Lung (tissue), 12 donors: ENCODE measurements around the gene ASTE1. TPM values are rescaled to one million over a fixed set of nuclear protein-coding genes. Genes with fewer than 3 reads are reported as not detected.

ENCODE experiments used
- ATAC-seq: fragments of 200-7000 bp; cut with Tn5 transposase; one replicate; pipeline ENCODE4 v1.9.1; 2020; ENCODE audit warnings: moderate number of reproducible peaks; ENCODE audit not compliant: insufficient read depth, low FRiP score
- DNase-seq, 3 donors: peaks; one replicate each; pipeline ENCODE4 v3.0.0-alpha.2; 2013 to 2017
- H3K27ac ChIP-seq, 2 donors: one replicate each; pipeline ENCODE4 v1.5.1; 2013; ENCODE audit warnings: mild to moderate bottlenecking in 2 of 2, moderate library complexity in 2 of 2, control low read depth in 1 of 2, inconsistent platforms in 1 of 2, low read depth in 1 of 2, low read length in 1 of 2
- H3K27me3 ChIP-seq, 3 donors: one replicate each; pipeline ENCODE4 v1.5.1; 2013; ENCODE audit warnings: low read length in 2 of 3; ENCODE audit not compliant: control insufficient read depth in 3 of 3, insufficient read depth in 3 of 3
- H3K36me3 ChIP-seq, 4 donors: one replicate each; pipeline ENCODE4 v1.5.1; 2013; ENCODE audit warnings: low read length in 4 of 4, mild to moderate bottlenecking in 1 of 4, moderate library complexity in 1 of 4; ENCODE audit not compliant: control insufficient read depth in 4 of 4, insufficient read depth in 4 of 4
- H3K4me1 ChIP-seq, 5 donors: one replicate each; pipeline ENCODE4 v1.5.1; 2013; ENCODE audit warnings: low read length in 5 of 5, mild to moderate bottlenecking in 2 of 5, moderate library complexity in 1 of 5; ENCODE audit not compliant: control insufficient read depth in 5 of 5, insufficient read depth in 5 of 5
- H3K4me3 ChIP-seq: one replicate; pipeline ENCODE4 v1.5.1; 2013; ENCODE audit warnings: mild to moderate bottlenecking, control low read depth, moderate library complexity
- H3K9ac ChIP-seq, 2 donors: one replicate each; pipeline ENCODE4 v1.5.1; 2013; ENCODE audit warnings: low read length in 2 of 2, control low read depth in 1 of 2; ENCODE audit not compliant: insufficient read depth in 1 of 2
- H3K9me3 ChIP-seq, 4 donors: one replicate each; pipeline ENCODE4 v1.5.1; 2013; ENCODE audit warnings: low read length in 3 of 4, mild to moderate bottlenecking in 1 of 4, moderate library complexity in 1 of 4; ENCODE audit not compliant: control insufficient read depth in 4 of 4, insufficient read depth in 3 of 4
- CTCF ChIP-seq: IDR thresholded peaks from 2 replicates; pipeline ENCODE4 v1.5.1; 2012; ENCODE audit warnings: mild to moderate bottlenecking; ENCODE audit errors: control extremely low read depth, extremely low read depth
- WGBS, 2 donors: extraction: QIAGEN DNeasy Blood & Tissue Kit; methylation state at CpG; one replicate each; pipeline ENCODE4 v1.1.7; 2013; 5-methylcytosine and 5-hydroxymethylcytosine counted together
- polyA plus RNA-seq, 2 donors: library from polyadenylated mRNA; stranded (reverse); fragments of 200-250 nt; gene quantifications; one replicate each; pipeline ENCODE4 v1.2.1, GENCODE V29; 2013
- total RNA-seq, 2 donors: library from RNA; depleted of rRNA in 1 of 2; stranded (reverse); fragments of >200 nt in 1 of 2; gene quantifications; one replicate each; pipeline ENCODE4 v1.2.1, GENCODE V29; 2014 to 2021
- donor health status: control.
- donor health status: control.
- donor health status: Bipolar disorder and iron deficiency.
- donor health status: healthy.
- donor health status: DM: yes; HTN: yes; CAD: no.

The ASTE1 gene
- total and polyA plus RNA-seq, 4 donors: 2.3 to 7.2 (median 4.9) TPM

- no peak for TF ChIP-seq CTCF
- Histone ChIP-seq H3K4me3 (no peak overlapping the region), H3K36me3 (peaks cover 13 to 22% (median 15%) of the 10 kb centered on the region in 4 donors), H3K9ac (no peak overlapping the region), H3K4me1 (peaks cover 0 to 4% (median 0%) of the 10 kb centered on the region in 5 donors), H3K9me3 (peaks cover 0 to 4% (median under 1%) of the 10 kb centered on the region in 4 donors), H3K27ac (no peak overlapping the region), H3K27me3 (no peaks in the 10 kb centered on the region)
- ATAC-seq (no peak), DNase-seq (no peak)
Measured at GRCh38 chr3:130971208-130971607, 55.4 kb downstream of the ASTE1 start.

- no peak overlapping the region for H3K27ac ChIP-seq
- ATAC-seq (no peak), DNase-seq (no peak)
- TF ChIP-seq CTCF: no peak
- peaks cover 0 to 4% (median under 1%) of the 10 kb centered on the region in 4 donors for H3K9me3 ChIP-seq
- peaks cover 12 to 25% (median 21%) of the 10 kb centered on the region in 4 donors for H3K36me3 ChIP-seq
- H3K27me3 ChIP-seq: no peaks in the 10 kb centered on the region
- no peak overlapping the region for H3K4me3 ChIP-seq
- peaks cover 0 to 4% (median 0%) of the 10 kb centered on the region in 5 donors for H3K4me1 ChIP-seq
- 98 to 100% methylated on average over 2 of the region's 2 CpGs for WGBS, 2 donors
- H3K9ac ChIP-seq: no peak overlapping the region
Measured at GRCh38 chr3:130969621-130970020, 57.0 kb downstream of the ASTE1 start.

GRCh38 chr3:130968221-130968620 lies 58.4 kb downstream of the ASTE1 start:
- DNase-seq (no peak), ATAC-seq (no peak)
- Histone ChIP-seq H3K4me3 (no peak overlapping the region), H3K4me1 (no peaks in the 10 kb centered on the region), H3K9ac (no peak overlapping the region), H3K36me3 (peaks cover 9 to 31% (median 19%) of the 10 kb centered on the region in 4 donors), H3K27me3 (no peaks in the 10 kb centered on the region), H3K9me3 (peaks cover 0 to 4% (median under 1%) of the 10 kb centered on the region in 4 donors), H3K27ac (no peak overlapping the region)
- WGBS, 2 donors: 81 to 96% methylated on average over 3 of the region's 3 CpGs
- TF ChIP-seq CTCF: no peak

GRCh38 chr3:130967281-130967680 lies 59.3 kb downstream of the ASTE1 start:
- Histone ChIP-seq H3K36me3 (peaks cover 9 to 31% (median 19%) of the 10 kb centered on the region in 4 donors), H3K4me1 (no peaks in the 10 kb centered on the region), H3K4me3 (no peak overlapping the region), H3K27ac (no peak overlapping the region), H3K9ac (no peak overlapping the region), H3K9me3 (peaks cover 0 to 4% (median under 1%) of the 10 kb centered on the region in 4 donors), H3K27me3 (no peaks in the 10 kb centered on the region)
- TF ChIP-seq CTCF: no peak
- WGBS, 2 donors: 95 to 98% methylated on average over 2 of the region's 2 CpGs
- DNase-seq: no peak
- ATAC-seq: no peak
